GM19351 (cell line): ENCODE measurements around the gene SGK1.

ENCODE experiments used
- ATAC-seq: cut with Tn5 transposase; IDR thresholded peaks from one replicate; pipeline ENCODE4 v1.9.1; 2021; ENCODE audit warnings: mild to moderate bottlenecking, moderate library complexity; ENCODE audit not compliant: unreplicated experiment

The SGK1 gene

GRCh38 chr6:134317471-134318131 is at the start of gene SGK1:
Gene SGK1, minus strand, starts transcription at chr6:134318112. Its CDS starts 652 bp downstream, at chr6:134317460.
- peak; percentile 70 for ATAC-seq

GRCh38 chr6:134363323-134364039 is 45.6 kb upstream of the SGK1 start:
- no peak for ATAC-seq

DNA sequence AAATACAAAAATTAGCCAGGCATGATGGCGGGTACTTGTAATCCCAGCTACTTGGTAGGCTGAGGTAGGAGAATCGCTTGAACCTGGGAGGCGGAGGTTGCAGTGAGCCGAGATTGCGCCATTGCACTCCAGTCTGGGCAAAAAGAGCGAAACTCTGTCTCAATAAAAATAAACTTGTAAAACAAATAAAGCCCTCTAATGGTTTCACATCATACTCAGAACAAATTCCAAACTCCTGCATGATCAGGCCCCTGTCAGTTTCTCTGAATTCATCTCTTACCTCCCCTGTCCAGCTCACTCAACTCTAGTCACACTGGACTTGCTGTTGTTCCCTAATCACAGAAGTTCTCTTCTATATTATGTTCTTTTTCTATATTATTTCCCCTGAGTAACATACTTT is 43.1 kb upstream of the SGK1 start:
- ATAC-seq = no peak

GRCh38 chr6:134359302-134359701 is 41.4 kb upstream of the SGK1 start:
- no peak for ATAC-seq

DNA sequence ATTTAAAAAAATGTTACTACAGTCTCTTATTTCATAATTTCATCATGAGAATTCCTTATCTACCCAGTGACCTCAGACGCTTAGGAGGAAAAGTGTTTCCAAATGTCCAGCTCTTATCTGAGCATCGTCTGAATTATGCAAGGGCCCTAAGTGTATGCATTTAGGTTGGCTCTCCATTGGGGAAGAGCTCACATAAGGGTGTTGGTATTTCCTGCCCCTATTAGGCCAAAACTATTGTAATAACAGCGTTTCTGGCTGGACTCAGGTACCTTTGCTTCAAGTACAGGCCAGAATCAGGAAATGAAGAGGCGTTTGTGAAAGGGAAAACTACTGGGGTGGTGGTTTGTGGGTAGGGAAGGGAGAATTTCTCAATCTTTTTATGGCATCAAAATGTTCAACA is 40.4 kb upstream of the SGK1 start:
- no peak for ATAC-seq

GRCh38 chr6:134357022-134357487 is 39.1 kb upstream of the SGK1 start:
- no peak for ATAC-seq

- ATAC-seq = no peak
Observed at GRCh38 chr6:134356405-134356804, 38.5 kb upstream of the SGK1 start.

GRCh38 chr6:134352786-134353480 is 35.0 kb upstream of the SGK1 start:
- no peak for ATAC-seq

- no peak for ATAC-seq
Observed at GRCh38 chr6:134351615-134352474, 33.9 kb upstream of the SGK1 start.

DNA sequence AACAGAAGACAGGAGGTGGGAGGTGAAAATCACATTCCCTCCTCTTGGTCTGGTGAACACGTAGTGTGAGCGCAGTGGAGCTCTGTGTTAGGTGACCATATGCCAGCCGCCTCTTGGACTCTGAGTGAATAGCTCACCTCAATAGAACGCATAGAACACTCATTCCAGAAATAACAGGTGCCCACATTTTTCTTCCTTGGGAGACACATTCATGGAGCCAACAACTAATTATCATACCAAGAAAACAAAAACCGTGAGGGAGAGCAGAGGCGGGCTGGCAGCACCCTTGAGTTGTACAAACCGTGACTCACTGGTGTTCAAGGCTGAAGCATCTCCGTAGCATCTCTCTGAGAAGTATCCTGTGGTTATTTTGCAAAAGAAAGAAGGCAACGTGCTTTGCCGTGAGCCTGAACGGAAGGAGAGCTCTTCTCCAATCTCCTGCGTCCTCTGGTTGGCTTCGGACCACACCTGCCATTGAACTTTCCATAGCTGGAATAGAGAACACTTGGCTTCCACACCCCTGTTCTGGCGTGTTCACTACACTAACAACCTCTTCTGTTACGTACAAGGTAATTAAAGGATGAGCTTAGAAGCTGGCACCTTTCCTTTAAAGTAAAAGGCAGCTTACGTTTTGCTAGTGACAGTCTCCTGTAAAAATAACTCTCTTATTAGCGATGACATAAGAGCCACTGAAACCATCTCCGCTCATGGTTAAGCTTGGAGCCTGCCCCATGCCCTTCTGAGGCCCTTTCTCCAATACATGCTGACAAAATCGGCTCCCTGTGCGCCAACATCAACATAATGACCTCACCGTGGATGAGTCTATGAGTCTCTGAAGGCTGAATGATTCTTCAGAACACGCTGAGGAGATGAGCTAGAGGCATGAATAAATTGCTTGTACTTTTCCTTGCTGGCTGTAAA is 30.2 kb upstream of the SGK1 start:
- ATAC-seq = no peak

DNA sequence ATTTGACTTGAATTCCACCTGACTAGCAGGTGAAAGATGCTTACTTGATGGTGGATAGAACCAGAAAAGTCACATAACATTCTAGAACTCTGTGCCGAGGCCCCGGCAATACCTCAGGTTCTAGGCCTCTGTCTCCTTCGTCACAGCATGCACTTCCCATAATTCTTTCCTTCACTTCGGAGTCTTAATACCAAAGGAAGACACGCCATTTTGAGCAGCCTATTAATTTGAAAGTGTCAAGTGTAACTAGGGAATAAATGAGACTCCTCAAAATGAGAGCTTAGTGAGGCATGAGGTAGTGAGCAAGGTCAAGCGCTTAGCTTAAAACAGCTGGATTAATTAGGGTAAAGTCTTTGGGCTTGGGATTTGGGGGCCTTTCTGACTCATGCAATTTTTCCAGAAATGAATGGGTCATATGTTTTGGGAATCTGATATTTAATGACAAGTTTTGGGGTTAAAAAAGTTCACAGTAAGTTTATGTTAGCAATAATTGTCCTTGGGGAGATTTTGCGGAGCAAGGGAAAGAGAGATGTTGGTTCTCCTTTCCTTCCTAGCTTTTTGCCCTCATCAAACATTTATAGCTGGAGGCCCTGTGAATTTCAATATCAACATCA is 29.1 kb upstream of the SGK1 start:
- ATAC-seq = no peak

GRCh38 chr6:134345789-134346188 is 27.9 kb upstream of the SGK1 start:
- ATAC-seq = no peak

GRCh38 chr6:134343066-134343465 is 25.2 kb upstream of the SGK1 start:
- ATAC-seq = no peak

DNA sequence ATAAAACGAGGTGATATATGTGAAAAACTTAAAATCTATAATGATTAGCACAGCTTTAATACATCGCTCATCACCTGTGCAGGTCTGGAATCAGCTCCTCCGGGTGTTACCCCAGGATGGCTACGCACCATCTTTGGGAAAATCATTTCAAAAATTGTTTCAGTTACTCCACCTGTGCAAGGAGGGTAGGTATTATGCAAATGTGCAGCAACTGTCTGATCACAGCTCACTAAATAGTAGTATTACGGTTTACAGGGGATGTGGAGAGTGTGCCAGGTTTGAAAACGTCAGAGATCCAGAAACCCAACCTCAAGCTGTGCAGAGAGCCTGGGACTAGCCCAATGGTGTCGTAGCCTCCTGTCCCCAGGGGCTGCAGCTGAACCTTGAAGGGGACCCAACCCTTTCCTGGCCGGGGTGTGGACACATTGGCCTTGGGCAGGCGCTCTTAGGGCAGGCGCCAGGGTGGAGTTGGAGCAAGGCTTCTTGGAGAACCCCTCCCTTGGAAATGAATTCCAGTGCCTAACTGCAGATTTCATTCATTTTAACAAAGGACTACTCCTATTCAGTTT is 24.2 kb upstream of the SGK1 start:
- ATAC-seq = no peak

GRCh38 chr6:134340179-134340975 is 22.5 kb upstream of the SGK1 start:
- no peak for ATAC-seq

DNA sequence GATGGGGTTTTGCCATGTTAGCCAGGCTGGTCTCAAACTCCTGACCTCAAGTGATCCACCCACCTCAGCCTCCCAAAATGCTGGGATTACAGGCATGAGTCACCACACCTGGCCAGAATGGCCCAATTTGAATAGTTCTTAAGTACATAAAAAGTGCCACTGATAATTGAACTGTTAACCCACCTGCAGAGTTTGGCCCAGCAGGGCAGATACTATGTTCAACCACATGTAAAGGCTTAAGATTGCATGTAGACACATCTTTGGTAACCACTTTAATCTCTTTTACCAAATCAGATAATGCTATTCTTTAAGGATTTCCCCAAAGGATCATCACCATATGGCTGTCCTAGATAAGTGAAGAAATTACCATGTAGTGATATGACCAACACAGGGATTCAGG is 21.3 kb upstream of the SGK1 start:
- no peak for ATAC-seq

DNA sequence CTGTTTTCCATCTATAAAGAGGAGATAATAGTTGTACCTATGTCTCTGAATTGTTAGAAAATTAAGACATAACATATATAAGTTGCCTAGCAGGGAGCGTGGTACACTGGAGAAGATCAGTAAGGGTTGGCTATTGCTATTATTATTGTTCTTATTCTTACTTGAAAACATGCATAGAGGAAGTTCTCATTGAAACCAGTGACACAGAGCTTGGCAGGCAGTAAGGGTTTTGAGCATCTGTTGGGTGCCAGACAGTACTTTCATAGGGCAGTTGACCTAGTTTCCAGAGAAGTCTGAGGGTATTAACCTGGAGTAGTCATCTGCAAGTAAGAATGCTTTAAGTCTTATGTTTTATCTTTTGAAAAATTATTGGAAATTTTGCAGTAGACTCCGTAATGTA is 13.3 kb upstream of the SGK1 start:
- no peak for ATAC-seq

DNA sequence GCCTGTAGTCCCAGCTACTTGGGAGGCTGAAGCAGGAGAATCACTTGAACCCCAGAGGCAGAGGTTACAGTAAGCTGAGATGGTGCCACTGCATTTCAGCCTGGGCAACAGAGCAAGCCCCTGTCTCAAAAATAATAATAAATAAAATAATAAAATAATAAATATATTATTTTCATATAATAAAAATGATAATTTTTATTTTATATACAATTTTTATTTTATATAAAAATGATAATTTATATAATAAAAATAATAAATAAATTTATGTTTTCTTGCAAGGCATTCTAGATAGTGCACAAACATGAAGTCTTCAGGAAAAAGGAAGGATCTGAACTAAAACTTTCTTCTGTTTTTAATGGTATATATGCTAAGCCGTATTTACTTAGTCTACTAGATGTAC is 12.6 kb upstream of the SGK1 start:
- no peak for ATAC-seq
